K562 (cell line): ENCODE data around the gene AP3S2. TPM values are rescaled to one million over a fixed set of nuclear protein-coding genes. Genes with fewer than 3 reads are reported as not detected.

Source experiments
- GTF2E2 ChIP-seq: fragments of 200-800 bp; sonication (Bioruptor generic); IDR thresholded peaks from 2 replicates; pipeline ENCODE4 v1.6.1; 2016; ENCODE audit warnings: missing genetic modification characterization, missing compliant biosample characterization
- L3MBTL2 ChIP-seq: fragments of 450-650 bp; IDR thresholded peaks from 2 replicates; pipeline ENCODE4 v1.6.1; 2016; ENCODE audit warnings: mild to moderate bottlenecking, moderate library complexity
- SP1 ChIP-seq: sonication (generic); formaldehyde crosslinking; IDR thresholded peaks from 2 replicates; pipeline ENCODE4 v1.8.1; 2022; ENCODE audit warnings: mild to moderate bottlenecking, missing genetic modification reagents
- ZNF12 ChIP-seq: sonication (generic); formaldehyde crosslinking; IDR thresholded peaks from 2 replicates; pipeline ENCODE4 v1.4.0; 2020; ENCODE audit warnings: mild to moderate bottlenecking, missing genetic modification reagents
- ZNF75A ChIP-seq: fragments of 450-650 bp; formaldehyde crosslinking; IDR thresholded peaks from 2 replicates; pipeline ENCODE4 v1.4.0; 2020; ENCODE audit warnings: mild to moderate bottlenecking
- polyA plus RNA-seq, 8 experiments: library from polyadenylated mRNA; depleted of rRNA in 4 of 8; stranded (reverse) in 5 of 8; unstranded in 3 of 8; fragments of >200 nt; fragmentation: Nextera tagmentation in 2 of 8; fragmentation: Illumina TruSeq in 1 of 8; extraction: Ambion mirVana in 2 of 8; extraction: Trizol in 1 of 8; gene quantifications; 2 replicates each; pipeline versions ENCODE4 v1.2.1 to v1.2.3, GENCODE V29; 2011 to 2014; ENCODE audit warnings: inconsistent platforms in 1 of 8, missing spikeins in 1 of 8
- total RNA-seq, 7 experiments: library from RNA; depleted of rRNA in 6 of 7; stranded (reverse); fragments of >200 nt in 6 of 7; fragmentation: Illumina TruSeq in 2 of 7; extraction: Trizol in 2 of 7; gene quantifications; 2 replicates each; pipeline versions ENCODE4 v1.2.1 to v1.2.3, GENCODE V29; 2011 to 2021; ENCODE audit warnings: low replicate concordance in 1 of 7
- TF ChIP-seq, protein P1 (sequence below), 2 experiments: fragments of 450-650 bp; conservative IDR thresholded peaks; 2 replicates each; pipeline ENCODE4 v1.6.1; 2017; ENCODE audit warnings: mild to moderate bottlenecking in 2 of 2, moderate library complexity in 2 of 2
- TF ChIP-seq, protein P2 (sequence below): fragments of 450-650 bp; formaldehyde crosslinking; IDR thresholded peaks from 2 replicates; pipeline ENCODE4 v1.4.0; 2020; ENCODE audit warnings: mild to moderate bottlenecking, moderate library complexity
- TF ChIP-seq, protein P3 (sequence below), 2 experiments: IDR thresholded peaks; 2 replicates each; pipeline ENCODE4 v1.6.1; 2011; ENCODE audit warnings: borderline replicate concordance in 1 of 2, control low read depth in 1 of 2, low read depth in 1 of 2, low read length in 1 of 2, mild to moderate bottlenecking in 1 of 2, mixed read lengths in 1 of 2, moderate library complexity in 1 of 2; ENCODE audit not compliant: insufficient read depth in 1 of 2, insufficient read length in 1 of 2, poor library complexity in 1 of 2, severe bottlenecking in 1 of 2; ENCODE audit errors: extremely low read depth in 1 of 2
- TF ChIP-seq, protein P4 (sequence below): fragments of 450-650 bp; IDR thresholded peaks from 2 replicates; pipeline ENCODE4 v1.6.1; 2016; ENCODE audit warnings: mild to moderate bottlenecking, moderate library complexity

Gene AP3S2
- total and polyA plus RNA-seq, 9 of the 15 experiments (the other 6 are each of a cell fraction or from before 2014, with no cell fraction given) = 16.4 to 54.1 (median 37.4) TPM

DNA sequence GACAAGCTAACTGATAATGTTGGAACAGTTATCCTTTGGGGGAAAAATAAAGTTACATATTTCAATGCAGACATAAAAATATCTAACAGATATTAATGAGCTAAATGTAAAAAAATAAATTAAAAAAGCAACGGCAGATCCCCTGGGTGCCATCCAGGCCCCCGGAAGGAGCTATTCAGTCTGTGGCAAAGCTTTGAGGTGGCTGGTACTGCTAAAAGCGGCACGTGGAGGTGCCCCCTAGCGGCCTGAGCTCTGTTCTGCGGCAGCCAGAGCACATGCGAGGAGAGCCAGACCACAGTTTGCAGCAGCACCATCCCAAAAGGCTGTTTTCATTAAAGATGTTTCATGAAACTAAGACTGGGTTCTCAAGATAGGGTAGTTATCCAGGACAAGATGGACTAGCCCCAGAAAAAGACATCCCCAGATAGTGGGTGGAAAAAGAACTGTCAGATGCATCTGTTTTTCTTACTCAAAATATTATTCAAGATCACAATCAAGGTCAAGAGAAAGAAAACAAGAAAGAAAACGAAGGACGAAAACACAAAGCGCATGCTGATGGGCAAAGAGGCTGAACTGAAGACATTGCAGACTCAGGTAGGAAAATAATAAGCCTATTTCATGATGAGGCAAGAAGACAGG is 18.7 kb downstream of the AP3S2 start (continued):
- TF ChIP-seq, protein P1, sequence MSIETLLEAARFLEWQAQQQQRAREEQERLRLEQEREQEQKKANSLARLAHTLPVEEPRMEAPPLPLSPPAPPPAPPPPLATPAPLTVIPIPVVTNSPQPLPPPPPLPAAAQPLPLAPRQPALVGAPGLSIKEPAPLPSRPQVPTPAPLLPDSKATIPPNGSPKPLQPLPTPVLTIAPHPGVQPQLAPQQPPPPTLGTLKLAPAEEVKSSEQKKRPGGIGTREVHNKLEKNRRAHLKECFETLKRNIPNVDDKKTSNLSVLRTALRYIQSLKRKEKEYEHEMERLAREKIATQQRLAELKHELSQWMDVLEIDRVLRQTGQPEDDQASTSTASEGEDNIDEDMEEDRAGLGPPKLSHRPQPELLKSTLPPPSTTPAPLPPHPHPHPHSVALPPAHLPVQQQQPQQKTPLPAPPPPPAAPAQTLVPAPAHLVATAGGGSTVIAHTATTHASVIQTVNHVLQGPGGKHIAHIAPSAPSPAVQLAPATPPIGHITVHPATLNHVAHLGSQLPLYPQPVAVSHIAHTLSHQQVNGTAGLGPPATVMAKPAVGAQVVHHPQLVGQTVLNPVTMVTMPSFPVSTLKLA (conservative IDR thresholded peaks at IDR 0.05) = peak; percentile 46 to 51; a peak in 2 of 4 replicates
- TF ChIP-seq GTF2E2 (tag) (no peak), L3MBTL2 (peak; percentile 55), ZNF12 (CRISPR knock-in tag) (no peak), SP1 (0 out of 2 replicates have a peak, but pooled peaks have one; percentile 21), ZNF75A (CRISPR knock-in tag) (no peak)
- TF ChIP-seq, protein P2, sequence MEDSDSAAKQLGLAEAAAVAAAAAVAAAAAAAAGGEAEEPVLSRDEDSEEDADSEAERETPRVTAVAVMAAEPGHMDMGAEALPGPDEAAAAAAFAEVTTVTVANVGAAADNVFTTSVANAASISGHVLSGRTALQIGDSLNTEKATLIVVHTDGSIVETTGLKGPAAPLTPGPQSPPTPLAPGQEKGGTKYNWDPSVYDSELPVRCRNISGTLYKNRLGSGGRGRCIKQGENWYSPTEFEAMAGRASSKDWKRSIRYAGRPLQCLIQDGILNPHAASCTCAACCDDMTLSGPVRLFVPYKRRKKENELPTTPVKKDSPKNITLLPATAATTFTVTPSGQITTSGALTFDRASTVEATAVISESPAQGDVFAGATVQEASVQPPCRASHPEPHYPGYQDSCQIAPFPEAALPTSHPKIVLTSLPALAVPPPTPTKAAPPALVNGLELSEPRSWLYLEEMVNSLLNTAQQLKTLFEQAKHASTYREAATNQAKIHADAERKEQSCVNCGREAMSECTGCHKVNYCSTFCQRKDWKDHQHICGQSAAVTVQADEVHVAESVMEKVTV = peak; percentile 80
- TF ChIP-seq, protein P3, sequence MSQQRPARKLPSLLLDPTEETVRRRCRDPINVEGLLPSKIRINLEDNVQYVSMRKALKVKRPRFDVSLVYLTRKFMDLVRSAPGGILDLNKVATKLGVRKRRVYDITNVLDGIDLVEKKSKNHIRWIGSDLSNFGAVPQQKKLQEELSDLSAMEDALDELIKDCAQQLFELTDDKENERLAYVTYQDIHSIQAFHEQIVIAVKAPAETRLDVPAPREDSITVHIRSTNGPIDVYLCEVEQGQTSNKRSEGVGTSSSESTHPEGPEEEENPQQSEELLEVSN (IDR thresholded peaks at IDR 0.05; ENCODE audit: borderline replicate concordance in 1 of 2, extremely low read depth in 1 of 2, insufficient read depth in 1 of 2, insufficient read length in 1 of 2, low read depth in 1 of 2, low read length in 1 of 2, poor library complexity in 1 of 2, severe bottlenecking in 1 of 2) = peak; percentile 27 to 83
- TF ChIP-seq, protein P4, sequence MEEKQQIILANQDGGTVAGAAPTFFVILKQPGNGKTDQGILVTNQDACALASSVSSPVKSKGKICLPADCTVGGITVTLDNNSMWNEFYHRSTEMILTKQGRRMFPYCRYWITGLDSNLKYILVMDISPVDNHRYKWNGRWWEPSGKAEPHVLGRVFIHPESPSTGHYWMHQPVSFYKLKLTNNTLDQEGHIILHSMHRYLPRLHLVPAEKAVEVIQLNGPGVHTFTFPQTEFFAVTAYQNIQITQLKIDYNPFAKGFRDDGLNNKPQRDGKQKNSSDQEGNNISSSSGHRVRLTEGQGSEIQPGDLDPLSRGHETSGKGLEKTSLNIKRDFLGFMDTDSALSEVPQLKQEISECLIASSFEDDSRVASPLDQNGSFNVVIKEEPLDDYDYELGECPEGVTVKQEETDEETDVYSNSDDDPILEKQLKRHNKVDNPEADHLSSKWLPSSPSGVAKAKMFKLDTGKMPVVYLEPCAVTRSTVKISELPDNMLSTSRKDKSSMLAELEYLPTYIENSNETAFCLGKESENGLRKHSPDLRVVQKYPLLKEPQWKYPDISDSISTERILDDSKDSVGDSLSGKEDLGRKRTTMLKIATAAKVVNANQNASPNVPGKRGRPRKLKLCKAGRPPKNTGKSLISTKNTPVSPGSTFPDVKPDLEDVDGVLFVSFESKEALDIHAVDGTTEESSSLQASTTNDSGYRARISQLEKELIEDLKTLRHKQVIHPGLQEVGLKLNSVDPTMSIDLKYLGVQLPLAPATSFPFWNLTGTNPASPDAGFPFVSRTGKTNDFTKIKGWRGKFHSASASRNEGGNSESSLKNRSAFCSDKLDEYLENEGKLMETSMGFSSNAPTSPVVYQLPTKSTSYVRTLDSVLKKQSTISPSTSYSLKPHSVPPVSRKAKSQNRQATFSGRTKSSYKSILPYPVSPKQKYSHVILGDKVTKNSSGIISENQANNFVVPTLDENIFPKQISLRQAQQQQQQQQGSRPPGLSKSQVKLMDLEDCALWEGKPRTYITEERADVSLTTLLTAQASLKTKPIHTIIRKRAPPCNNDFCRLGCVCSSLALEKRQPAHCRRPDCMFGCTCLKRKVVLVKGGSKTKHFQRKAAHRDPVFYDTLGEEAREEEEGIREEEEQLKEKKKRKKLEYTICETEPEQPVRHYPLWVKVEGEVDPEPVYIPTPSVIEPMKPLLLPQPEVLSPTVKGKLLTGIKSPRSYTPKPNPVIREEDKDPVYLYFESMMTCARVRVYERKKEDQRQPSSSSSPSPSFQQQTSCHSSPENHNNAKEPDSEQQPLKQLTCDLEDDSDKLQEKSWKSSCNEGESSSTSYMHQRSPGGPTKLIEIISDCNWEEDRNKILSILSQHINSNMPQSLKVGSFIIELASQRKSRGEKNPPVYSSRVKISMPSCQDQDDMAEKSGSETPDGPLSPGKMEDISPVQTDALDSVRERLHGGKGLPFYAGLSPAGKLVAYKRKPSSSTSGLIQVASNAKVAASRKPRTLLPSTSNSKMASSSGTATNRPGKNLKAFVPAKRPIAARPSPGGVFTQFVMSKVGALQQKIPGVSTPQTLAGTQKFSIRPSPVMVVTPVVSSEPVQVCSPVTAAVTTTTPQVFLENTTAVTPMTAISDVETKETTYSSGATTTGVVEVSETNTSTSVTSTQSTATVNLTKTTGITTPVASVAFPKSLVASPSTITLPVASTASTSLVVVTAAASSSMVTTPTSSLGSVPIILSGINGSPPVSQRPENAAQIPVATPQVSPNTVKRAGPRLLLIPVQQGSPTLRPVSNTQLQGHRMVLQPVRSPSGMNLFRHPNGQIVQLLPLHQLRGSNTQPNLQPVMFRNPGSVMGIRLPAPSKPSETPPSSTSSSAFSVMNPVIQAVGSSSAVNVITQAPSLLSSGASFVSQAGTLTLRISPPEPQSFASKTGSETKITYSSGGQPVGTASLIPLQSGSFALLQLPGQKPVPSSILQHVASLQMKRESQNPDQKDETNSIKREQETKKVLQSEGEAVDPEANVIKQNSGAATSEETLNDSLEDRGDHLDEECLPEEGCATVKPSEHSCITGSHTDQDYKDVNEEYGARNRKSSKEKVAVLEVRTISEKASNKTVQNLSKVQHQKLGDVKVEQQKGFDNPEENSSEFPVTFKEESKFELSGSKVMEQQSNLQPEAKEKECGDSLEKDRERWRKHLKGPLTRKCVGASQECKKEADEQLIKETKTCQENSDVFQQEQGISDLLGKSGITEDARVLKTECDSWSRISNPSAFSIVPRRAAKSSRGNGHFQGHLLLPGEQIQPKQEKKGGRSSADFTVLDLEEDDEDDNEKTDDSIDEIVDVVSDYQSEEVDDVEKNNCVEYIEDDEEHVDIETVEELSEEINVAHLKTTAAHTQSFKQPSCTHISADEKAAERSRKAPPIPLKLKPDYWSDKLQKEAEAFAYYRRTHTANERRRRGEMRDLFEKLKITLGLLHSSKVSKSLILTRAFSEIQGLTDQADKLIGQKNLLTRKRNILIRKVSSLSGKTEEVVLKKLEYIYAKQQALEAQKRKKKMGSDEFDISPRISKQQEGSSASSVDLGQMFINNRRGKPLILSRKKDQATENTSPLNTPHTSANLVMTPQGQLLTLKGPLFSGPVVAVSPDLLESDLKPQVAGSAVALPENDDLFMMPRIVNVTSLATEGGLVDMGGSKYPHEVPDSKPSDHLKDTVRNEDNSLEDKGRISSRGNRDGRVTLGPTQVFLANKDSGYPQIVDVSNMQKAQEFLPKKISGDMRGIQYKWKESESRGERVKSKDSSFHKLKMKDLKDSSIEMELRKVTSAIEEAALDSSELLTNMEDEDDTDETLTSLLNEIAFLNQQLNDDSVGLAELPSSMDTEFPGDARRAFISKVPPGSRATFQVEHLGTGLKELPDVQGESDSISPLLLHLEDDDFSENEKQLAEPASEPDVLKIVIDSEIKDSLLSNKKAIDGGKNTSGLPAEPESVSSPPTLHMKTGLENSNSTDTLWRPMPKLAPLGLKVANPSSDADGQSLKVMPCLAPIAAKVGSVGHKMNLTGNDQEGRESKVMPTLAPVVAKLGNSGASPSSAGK = peak; percentile 58
